Astrocyte (in vitro differentiated cells and primary cell): ENCODE measurements around the gene CACNA1E.

ENCODE experiments used
- EZH2 ChIP-seq: IDR thresholded peaks from 2 replicates; pipeline ENCODE4 v1.6.1; 2012; ENCODE audit warnings: mild to moderate bottlenecking, low read length, inconsistent platforms; ENCODE audit not compliant: insufficient read depth
- TF ChIP-seq, protein P1 (sequence below): IDR thresholded peaks from 2 replicates; pipeline ENCODE4 v1.5.1; 2011; ENCODE audit warnings: low read depth, mild to moderate bottlenecking, inconsistent platforms, low read length, moderate library complexity; ENCODE audit not compliant: insufficient read depth

DNA sequence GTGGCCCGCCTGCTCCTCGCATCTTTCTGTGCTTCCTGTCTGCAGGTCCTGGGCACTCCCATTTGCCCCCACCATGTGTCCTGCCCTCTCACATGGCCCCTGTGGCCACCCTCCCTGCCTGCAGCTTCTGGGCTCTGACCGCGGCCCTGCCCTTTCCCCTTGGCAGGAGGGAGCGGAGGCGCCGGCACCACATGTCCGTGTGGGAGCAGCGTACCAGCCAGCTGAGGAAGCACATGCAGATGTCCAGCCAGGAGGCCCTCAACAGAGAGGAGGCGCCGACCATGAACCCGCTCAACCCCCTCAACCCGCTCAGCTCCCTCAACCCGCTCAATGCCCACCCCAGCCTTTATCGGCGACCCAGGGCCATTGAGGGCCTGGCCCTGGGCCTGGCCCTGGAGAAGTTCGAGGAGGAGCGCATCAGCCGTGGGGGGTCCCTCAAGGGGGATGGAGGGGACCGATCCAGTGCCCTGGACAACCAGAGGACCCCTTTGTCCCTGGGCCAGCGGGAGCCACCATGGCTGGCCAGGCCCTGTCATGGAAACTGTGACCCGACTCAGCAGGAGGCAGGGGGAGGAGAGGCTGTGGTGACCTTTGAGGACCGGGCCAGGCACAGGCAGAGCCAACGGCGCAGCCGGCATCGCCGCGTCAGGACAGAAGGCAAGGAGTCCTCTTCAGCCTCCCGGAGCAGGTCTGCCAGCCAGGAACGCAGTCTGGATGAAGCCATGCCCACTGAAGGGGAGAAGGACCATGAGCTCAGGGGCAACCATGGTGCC, 249.1 kb downstream of the CACNA1E start:
- TF ChIP-seq, protein P1, sequence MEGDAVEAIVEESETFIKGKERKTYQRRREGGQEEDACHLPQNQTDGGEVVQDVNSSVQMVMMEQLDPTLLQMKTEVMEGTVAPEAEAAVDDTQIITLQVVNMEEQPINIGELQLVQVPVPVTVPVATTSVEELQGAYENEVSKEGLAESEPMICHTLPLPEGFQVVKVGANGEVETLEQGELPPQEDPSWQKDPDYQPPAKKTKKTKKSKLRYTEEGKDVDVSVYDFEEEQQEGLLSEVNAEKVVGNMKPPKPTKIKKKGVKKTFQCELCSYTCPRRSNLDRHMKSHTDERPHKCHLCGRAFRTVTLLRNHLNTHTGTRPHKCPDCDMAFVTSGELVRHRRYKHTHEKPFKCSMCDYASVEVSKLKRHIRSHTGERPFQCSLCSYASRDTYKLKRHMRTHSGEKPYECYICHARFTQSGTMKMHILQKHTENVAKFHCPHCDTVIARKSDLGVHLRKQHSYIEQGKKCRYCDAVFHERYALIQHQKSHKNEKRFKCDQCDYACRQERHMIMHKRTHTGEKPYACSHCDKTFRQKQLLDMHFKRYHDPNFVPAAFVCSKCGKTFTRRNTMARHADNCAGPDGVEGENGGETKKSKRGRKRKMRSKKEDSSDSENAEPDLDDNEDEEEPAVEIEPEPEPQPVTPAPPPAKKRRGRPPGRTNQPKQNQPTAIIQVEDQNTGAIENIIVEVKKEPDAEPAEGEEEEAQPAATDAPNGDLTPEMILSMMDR = no peak
- TF ChIP-seq EZH2 = no peak
